GM21786 (cell line): ENCODE measurements around the gene ELAVL3.
"Not testable (repeated sequence)": the region's sequence is repeated elsewhere in the genome, so short reads cannot be mapped to it uniquely, and the experiment has no call there.

Source experiments
- ATAC-seq: cut with Tn5 transposase; IDR thresholded peaks from one replicate; pipeline ENCODE4 v1.9.1; 2021; ENCODE audit not compliant: unreplicated experiment

The ELAVL3 gene

DNA sequence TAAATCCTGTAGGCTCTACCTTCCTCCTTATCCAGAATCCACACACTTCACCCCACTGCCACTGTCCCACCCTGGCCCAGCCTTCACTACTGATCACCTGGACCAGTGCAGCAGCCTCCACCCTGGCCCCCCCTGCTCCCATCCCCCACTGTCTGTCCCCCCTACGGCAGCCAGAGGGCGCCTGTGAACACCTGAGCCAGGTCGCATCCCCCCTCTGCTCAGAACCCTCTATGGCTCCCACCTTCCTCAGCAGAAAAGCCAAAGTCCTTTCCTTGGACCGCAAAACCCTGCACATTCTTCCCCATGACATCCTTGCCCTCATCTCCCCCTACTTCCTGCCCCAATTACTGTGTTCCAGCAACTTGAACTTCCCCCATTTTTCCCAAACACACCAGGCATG is 20.6 kb downstream of the ELAVL3 start:
- ATAC-seq = no peak

DNA sequence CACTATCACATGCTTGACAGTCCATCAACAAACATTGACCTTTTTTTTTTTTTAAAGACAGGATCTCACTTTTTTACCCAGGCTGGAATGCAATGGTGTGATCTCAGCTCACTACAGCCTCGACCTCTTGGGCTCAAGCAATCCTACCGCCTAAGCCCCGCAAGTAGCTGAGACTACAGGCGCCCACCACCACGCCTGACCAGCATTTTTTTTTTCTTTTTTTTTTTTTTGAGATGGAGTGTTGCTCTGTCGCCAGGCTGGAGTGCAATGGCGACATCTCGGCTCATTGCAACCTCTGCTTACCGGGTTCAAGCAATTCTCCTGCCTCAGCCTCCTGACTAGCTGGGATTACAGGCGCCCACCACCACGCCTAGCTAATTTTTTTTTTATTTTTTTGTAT is 21.9 kb downstream of the ELAVL3 start:
- not testable (repeated sequence) for ATAC-seq

DNA sequence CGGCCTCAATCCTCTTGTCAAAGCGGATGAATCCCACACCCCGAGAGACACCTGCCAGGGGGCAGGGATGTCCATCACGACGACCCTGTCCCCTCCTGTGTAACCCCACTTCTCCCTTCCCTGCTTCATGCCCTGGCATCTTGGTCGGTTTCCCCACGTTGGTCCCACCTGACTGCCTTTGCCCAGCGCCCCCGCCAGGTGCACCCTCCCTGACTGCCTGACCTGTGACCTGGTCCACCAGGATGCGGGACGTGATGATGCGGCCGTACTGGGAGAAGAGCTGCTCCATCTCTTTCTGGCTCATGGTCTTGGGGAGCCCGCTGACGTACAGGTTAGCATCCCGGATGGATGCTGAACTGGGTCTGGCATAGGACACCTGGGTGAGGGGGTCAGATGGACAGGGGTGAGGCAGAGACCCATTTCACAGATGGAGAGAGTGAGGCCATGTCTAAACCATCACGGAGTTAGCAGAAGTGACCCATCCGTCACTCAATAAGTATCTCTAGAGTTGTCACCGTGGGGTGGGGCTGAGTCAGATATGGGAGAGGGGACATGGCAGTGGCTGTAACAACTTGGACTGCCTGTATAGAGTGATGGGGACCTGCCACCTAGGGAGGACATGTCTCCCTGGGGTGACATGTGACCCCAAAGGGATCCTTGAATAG is 22.5 kb downstream of the ELAVL3 start:
- ATAC-seq = no peak

DNA sequence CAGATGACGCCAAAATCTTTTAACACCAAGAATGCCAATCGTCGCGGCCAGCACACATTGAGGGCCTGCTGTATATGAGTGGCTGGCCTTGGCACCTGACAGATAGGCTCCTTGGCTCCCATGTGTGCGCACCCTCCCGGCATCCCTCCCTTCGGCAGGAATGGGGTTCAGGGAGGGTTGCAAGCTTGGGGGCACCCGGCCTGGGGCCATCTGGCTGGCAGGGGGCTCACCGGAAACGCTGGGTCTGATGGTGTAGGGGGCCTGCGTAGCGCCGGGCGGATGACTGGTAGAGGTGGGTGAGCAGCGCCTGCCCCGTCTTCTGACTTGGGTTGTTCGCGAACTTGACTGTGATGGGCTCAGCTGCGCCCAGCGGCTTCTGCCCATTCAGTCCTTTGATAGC is 23.0 kb downstream of the ELAVL3 start:
- ATAC-seq = no peak

DNA sequence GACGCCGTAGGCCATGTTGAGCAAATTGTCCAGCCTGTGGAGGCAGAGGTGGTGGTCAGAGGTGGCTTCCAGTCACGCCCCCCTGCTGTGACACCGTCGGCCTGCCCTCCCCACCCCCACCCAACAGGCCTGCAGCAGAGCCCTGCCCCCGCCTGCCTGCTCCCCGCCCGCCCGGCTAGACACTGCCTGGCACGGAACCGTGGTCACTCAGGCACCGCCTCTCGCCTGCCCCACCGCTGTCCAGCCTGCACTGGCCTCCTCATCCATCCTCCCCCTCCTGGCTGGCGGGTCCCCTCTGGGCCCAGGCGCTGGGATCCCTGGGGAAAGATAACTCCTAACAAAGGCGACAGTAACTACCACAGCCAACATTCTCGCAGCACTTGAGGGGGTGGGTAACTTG is 23.7 kb downstream of the ELAVL3 start:
- no peak for ATAC-seq

DNA sequence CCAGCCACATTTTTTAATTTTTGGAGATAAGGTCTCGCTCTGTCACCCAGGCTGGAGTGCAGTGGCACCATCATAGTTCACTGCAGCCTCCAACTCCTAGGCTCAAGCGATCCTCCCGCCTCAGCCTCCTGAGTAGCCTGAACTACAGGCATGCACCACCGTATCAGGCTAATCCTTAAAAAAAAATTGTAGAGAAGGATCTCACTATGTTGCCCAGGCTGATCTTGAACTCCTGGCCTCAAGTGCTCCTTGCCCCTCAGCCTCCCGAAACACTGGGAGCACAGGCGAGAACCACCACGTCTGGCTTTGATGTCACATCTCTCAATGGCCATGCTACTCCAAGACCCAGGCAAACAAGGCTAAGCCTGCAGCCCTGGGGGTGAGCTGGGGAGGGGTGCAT is 24.2 kb downstream of the ELAVL3 start:
- ATAC-seq = no peak

DNA sequence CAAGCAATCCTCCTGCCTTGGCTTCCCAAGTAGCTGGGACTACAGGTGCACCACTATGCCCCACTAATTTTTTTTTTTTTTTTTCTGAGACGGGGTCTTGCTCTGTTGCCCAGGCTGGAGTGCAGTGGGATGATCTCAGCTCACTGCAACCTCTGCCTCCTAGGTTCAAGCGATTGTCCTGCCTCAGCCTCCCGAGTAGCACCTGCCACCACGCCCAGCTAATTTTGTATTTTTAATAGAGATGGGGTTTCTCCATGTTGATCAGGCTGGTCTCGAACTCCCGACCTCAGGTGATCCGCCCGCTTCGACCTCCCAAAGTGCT is 25.7 kb downstream of the ELAVL3 start:
- ATAC-seq = not testable (repeated sequence)

DNA sequence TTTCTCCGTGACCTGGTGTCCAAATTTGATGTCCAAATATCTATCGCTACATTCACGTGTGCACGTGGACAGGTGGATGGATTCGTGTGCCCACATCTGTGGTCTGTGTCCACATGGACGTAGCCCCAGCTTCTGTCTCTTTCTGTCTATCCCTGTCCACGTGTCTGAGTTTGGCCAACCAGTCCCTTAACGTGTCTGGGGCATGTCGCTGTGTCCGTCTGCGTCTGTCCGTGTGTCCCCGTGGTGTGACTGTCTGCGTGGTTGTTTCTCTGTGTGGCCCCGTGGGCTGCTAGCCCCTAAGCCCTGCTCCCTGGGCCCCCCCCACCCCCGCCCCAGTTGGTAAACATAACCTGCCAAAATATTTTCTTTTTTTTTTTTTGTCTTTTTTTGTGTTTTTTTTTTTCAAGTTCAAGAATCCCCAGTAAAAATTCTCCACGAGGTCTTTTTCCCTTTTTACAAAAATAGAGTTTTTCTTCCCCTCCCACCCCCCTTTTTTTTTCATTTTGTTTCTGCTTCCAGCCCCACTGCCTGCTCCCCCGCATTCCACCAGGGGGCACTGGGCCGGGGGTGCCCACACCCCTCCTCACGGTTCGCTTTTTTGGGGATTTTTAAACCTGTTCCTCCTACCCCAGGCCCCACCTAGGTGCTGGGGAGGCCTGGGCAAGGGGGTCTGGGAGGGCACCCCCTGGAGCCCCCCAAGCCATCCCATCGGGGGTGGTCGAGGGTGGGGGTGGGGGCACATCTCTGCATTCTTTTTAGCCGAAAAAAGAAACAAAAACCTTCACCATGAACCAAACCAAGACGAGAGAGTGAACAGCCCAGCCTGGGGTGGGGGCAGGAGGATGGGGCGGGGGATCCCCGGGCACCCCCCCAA is 27.1 kb downstream of the ELAVL3 start:
- no peak for ATAC-seq

DNA sequence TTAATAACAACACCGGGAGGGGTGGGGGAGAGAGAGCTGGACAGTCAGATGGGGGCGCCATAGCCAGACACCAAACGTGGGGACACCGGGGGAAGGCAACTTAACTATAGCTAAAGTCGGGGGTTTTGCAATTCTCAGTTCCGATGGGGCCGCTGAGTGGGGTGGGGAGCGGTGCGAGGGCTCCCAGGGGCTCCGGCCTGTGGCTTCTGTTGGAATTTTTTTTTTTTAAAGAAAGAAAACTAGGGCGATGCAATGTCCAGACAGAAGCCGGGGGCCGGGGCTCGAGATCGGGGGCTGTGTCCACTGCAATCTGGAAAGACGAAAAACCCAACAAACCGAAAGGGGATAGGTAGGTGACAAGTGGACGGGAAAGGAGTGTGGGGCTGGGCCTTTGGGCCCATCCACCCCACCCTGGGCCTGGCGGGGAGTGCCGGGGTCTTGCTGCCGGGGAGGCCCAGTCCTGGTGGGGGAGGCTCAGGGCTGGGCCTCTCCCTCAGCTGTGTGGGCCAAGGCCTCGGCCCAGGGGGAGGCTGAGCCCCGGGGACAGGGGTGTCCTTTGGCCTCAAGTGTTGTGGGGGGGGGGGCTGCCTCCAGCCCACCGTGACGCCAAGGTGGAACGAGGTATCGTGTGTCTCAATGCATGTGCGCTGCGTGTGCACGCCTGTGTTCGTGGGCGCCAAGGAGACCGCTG is 28.1 kb downstream of the ELAVL3 start:
- ATAC-seq = no peak

DNA sequence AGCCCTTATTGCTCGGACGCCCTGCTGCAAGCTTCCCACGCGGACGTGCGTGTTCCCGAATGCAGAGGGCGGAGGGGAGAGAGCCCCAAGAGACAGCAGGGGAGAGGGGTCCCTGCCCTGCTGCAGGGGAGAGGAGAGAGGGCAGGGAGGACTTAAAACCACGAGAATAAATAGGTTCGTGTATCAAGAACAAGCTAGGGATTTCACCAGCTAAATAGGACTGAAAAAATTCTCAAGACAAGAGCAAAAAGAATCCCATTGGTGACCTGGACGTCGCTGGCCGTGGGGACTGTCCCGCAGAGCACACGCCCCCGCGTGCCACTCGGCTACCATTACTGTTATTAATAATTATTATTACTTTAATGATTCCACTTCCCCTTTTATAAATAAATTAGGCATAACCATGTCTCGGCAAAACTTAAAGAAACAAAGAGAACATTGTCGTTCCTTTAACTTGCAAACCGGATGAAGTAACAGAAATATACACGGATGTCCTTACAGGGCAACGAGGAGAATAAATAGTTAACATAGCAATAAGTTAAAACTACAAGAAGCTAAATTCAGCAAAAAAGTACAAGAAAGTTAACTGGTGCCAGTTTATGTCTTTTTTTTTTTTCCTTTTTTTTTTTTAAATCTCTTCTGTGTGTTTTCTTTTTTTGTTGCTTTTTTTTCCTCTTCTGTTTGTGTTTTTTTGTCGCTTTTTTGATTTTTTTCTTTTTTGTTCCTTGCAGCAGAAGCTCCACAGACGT is 28.8 kb downstream of the ELAVL3 start:
- no peak for ATAC-seq

DNA sequence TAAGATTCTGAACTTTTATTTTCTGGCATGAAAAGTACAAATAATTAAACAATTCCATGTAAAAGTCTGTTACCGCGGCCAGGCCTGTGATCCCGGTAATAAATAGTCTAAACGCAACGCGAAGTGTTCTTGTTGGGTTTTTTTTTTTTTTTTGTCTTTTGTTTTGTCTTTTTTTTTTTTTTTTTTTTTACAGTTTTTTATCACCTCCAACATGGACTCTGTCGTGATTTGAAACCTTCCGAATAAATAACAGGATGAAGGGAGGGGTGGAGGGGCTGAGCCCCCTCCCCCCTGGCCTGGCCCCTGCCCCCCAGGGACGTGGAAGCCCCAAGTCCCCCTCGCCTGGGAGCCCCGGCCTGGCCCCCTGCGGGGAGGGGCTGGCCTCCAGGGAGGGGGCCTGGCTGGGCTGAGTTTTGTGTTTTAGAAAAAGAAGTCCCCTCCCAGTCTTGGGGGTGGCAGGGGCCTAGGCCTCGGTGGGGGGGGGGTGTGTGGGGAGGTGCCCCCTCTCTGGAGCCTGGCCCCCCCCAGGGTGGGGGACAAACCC is 29.4 kb downstream of the ELAVL3 start:
- no peak for ATAC-seq

DNA sequence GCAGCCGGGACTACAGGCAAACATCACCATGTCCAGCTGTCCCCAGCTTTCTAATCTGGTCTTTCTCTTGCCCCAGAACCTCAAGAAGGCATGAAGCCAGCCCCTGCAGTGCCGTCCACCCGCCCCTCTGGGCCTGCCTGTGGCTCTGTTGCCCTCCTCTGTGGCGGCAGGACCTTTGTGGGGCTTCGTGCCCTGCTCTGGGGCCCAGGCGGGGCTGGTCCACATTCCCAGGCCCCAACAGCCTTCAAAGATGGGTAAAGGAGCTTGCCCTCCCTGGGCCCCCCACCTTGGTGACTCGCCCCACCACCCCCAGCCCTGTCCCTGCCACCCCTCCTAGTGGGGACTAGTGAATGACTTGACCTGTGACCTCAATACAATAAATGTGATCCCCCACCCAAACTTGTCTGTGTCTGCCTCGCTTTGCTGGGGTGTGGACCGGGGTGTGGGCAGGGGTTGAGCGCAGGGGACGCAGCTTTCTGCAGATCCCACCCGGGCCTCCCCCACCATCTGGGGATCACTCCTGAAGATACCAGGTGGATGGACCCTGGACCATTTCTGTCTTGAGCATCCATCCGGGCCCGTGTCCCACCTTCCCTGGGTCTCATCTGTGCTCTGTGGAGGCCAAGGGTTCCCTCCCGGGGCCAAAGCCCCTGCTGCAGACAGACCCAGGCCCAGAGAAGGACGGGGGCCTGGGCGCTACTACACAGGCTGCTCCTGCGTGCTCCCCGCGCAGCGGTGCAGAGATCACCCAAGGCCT is 30.1 kb downstream of the ELAVL3 start:
- no peak for ATAC-seq

DNA sequence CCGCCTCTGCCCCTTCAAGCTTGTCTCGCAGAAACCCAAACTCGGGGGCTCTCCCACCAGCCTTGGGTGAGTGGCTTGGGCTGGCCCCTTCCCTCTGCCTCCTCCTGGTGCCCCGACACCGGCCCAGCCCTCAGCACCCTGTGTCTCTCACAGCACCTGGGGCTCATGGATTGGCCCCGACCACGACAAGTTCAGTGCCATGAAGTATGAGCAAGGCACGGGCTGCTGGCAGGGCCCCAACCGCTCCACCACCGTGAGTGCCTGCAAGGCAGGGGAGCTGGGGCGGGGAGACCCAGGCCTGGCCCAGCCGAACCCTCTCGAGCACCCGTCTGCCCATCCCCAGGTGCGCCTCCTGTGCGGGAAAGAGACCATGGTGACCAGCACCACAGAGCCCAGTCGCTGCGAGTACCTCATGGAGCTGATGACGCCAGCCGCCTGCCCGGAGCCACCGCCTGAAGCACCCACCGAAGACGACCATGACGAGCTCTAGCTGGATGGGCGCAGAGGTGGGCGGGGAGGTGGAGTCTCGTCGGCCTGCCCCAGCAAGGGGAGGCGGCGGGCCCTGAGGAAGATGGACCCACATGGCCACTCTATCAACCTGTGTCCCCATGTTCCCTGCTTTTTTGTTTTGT is 31.8 kb downstream of the ELAVL3 start:
- no peak for ATAC-seq

DNA sequence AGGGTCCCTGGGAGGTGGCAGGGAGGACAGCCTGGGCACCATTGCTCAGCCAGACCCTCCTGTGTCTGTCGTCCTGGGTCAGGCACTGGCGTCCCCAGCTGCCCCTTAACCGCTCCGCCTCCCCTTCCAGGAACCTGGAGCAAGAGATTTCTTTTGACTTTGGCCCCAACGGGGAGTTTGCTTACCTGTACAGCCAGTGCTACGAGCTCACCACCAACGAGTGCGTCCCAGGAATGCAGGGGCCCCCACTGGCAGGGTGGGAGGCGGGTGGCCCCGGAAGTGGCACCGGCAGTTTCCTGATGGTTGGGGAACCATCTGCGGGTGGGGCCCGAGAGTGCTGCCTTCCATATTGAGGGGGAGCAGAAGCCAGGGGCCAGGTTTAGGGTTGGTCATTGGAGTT is 32.4 kb downstream of the ELAVL3 start:
- no peak for ATAC-seq

DNA sequence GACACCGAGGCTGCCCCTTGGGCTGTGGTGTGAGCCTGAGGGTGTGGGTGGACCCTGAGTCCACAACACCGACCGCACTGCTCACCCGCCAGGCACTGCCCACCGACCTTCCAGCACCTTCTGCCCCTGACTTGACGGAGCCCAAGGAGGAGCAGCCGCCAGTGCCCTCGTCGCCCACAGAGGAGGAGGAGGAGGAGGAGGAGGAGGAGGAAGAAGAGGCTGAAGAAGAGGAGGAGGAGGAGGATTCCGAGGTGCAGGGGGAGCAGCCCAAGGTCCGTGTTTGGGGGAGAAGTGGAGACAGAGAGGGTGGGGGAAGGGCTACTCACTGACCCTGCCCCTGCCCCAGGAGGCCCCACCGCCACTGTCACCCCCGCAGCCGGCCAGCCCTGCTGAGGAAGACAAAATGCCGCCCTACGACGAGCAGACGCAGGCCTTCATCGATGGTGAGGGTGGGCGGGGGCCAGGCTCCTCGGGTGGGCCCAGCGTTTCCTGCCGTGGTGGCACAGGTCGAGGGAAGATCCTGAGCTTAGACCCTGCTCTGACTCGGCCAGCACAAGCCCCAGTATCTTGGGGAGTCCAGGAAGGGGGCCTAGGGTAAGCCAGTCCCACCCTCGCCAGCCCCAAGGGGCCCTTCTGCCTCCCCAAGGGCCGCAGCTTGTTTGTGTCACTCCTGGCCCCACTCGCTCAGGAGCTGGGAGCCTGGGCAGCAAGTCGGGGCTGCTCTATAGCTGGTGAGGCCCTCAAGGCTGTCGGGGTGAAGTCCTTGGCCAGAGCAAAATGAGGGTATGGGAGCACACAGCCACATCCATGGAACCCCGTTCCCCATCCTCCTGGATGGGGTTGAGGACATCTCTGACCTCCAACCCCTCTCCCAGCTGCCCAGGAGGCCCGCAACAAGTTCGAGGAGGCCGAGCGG is 33.2 kb downstream of the ELAVL3 start:
- no peak for ATAC-seq

DNA sequence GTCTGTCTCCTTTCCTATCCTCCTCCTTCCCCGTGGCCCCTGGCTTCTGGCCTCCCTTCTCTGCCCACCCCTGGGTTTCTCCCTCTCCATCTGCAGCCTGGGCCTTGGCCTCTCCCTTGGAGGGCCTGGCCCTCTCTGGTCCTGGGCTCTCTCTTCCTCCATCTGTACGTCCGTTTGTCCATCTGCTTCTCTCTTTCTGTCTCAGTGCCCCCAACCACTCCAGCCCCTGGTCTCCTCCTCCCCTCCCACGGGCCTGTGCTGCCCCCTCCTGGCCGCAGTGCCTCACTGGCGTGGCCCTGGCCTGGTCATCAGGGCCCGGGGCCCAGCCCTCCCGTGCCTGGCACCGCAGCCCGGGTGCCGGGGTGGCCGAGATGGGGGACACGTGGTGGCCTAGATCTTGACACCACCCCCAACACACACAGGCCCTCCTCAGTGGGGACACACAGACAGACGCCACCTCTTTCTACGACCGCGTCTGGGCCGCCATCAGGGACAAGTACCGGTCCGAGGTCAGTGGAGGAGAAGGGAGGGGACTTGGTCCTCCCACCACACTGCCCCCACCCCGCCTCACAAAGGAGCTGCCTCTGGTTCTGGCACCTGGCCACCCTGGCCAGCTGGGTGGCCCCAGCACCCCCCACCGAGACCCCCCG is 34.1 kb downstream of the ELAVL3 start:
- no peak for ATAC-seq

DNA sequence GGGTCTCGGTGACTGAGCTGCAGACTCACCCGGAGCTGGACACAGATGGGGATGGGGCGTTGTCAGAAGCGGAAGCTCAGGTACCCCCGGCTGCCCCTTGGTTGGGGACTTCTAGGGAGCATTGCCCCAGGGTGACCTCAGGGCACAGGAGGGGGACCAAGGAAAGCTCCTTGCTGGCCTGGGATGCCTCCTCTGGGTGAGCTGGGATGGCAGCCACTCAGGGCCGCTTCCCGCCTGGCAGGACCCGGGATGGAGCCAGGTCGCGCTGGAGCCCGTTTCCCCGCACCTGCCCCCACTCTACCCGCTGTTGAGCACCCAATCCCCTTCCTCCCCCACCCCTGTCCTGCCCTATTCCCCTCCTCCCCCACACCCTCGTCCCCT is 34.6 kb downstream of the ELAVL3 start:
- no peak for ATAC-seq

DNA sequence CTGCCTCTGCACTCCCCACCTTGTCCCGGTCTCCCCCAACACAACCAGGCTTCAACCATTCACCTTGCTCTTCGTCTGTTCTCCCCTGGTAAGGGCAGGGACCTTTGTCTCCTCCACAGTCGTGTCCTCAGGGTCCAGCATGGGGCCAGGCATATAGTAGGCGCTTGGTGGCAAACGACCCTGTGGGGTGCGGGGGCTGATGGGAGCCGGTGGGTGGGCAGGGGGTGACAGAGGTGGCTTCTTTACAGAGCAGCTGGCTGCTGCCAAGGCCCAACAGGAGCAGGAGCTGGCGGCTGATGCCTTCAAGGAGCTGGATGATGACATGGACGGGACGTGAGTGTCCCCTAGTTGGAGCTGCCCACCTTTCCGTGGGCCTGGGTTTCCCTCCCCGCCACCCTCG is 35.7 kb downstream of the ELAVL3 start:
- ATAC-seq = no peak
